NCI-H146 treated with DMSO at 0.1 percent for 48 hours (cell line): ENCODE measurements around the gene EGFLAM.
A peak's percentile ranks its signal among the peaks of the same experiment; 100 is the strongest.

ENCODE experiments used
- DNase-seq: peaks from one replicate; lab custom pipeline; 2025; ENCODE audit not compliant: unreplicated experiment; lab: John Stamatoyannopoulos, UW

The EGFLAM gene

GRCh38 chr5:38371596-38371995 lies 113.2 kb downstream of the EGFLAM start:
- DNase-seq: no peak

GRCh38 chr5:38373743-38374142 lies 115.4 kb downstream of the EGFLAM start:
- DNase-seq: no peak

GRCh38 chr5:38375423-38375822 lies 117.1 kb downstream of the EGFLAM start:
- no peak for DNase-seq

- no peak for DNase-seq
Measured at GRCh38 chr5:38376404-38376803, 118.0 kb downstream of the EGFLAM start.

- DNase-seq: no peak
Measured at GRCh38 chr5:38378579-38378978, 120.2 kb downstream of the EGFLAM start.

GRCh38 chr5:38379350-38379937 lies 121.1 kb downstream of the EGFLAM start:
- no peak for DNase-seq

- no peak for DNase-seq
Measured at GRCh38 chr5:38380537-38380936, 122.2 kb downstream of the EGFLAM start.

GRCh38 chr5:38381361-38381760 lies 123.0 kb downstream of the EGFLAM start:
- DNase-seq: no peak

- peak; percentile 6 for DNase-seq
Measured at GRCh38 chr5:38382898-38383297, 124.5 kb downstream of the EGFLAM start.

- DNase-seq: no peak
Measured at GRCh38 chr5:38383701-38384100, 125.3 kb downstream of the EGFLAM start.

- no peak for DNase-seq
Measured at GRCh38 chr5:38384396-38384795, 126.0 kb downstream of the EGFLAM start.

GRCh38 chr5:38387161-38387560 lies 128.8 kb downstream of the EGFLAM start:
- no peak for DNase-seq

- DNase-seq: no peak
Measured at GRCh38 chr5:38393636-38394035, 135.3 kb downstream of the EGFLAM start.

- no peak for DNase-seq
Measured at GRCh38 chr5:38396766-38397165, 138.4 kb downstream of the EGFLAM start.

- DNase-seq: no peak
Measured at GRCh38 chr5:38400365-38400764, 142.0 kb downstream of the EGFLAM start.

GRCh38 chr5:38401145-38401544 lies 142.8 kb downstream of the EGFLAM start:
- no peak for DNase-seq

GRCh38 chr5:38403406-38403805 lies 145.0 kb downstream of the EGFLAM start:
- no peak for DNase-seq

- no peak for DNase-seq
Measured at GRCh38 chr5:38403877-38404635, 145.7 kb downstream of the EGFLAM start.

GRCh38 chr5:38404667-38405276 lies 146.4 kb downstream of the EGFLAM start:
- DNase-seq: no peak

GRCh38 chr5:38408446-38409198 lies 150.3 kb downstream of the EGFLAM start:
- no peak for DNase-seq

- DNase-seq: no peak
Measured at GRCh38 chr5:38410304-38410990, 152.1 kb downstream of the EGFLAM start.
